Effector memory CD4-positive, alpha-beta T cell (primary cell): ENCODE data around the gene EPAS1.

Source experiments
- DNase-seq, 3 donors: peaks; one replicate each; pipeline ENCODE4 v3.0.0-alpha.2; 2020
- H3K27ac ChIP-seq: 2 replicates; pipeline ENCODE4 v1.7.0; 2013; ENCODE audit warnings: mild to moderate bottlenecking, low read length, moderate library complexity; ENCODE audit not compliant: insufficient read depth, poor library complexity, severe bottlenecking
- H3K27me3 ChIP-seq: replicated peaks from 2 replicates; pipeline ENCODE4 v1.7.0; 2013; ENCODE audit warnings: mild to moderate bottlenecking, low read length; ENCODE audit not compliant: insufficient read depth, control insufficient read depth, poor library complexity, severe bottlenecking
- H3K36me3 ChIP-seq: 2 replicates; pipeline ENCODE4 v1.7.0; 2013; ENCODE audit warnings: mild to moderate bottlenecking, low read length, moderate library complexity; ENCODE audit not compliant: control insufficient read depth, insufficient read depth
- H3K4me1 ChIP-seq: 2 replicates; pipeline ENCODE4 v1.7.0; 2013; ENCODE audit warnings: low read length, mild to moderate bottlenecking; ENCODE audit not compliant: control insufficient read depth, insufficient read depth, poor library complexity, severe bottlenecking
- H3K4me3 ChIP-seq: 2 replicates; pipeline ENCODE4 v1.7.0; 2013; ENCODE audit warnings: low read length, low read depth, mild to moderate bottlenecking; ENCODE audit not compliant: insufficient read depth, poor library complexity, severe bottlenecking
- H3K9me3 ChIP-seq: 2 replicates; pipeline ENCODE4 v1.7.0; 2013; ENCODE audit warnings: mild to moderate bottlenecking, low read length, moderate library complexity; ENCODE audit not compliant: control insufficient read depth

EPAS1 gene

GRCh38 chr2:46411985-46412384, 114.8 kb downstream of the EPAS1 start:
- Histone ChIP-seq H3K4me3 (no peak overlapping the region), H3K36me3 (no peaks in the 10 kb centered on the region), H3K9me3 (no peaks in the 10 kb centered on the region), H3K4me1 (no peaks in the 10 kb centered on the region), H3K27me3 (no peaks in the 10 kb centered on the region), H3K27ac (no peak overlapping the region)
- DNase-seq: no peak

- no peaks in the 10 kb centered on the region for H3K9me3 ChIP-seq
- H3K36me3 ChIP-seq: no peaks in the 10 kb centered on the region
- no peak for DNase-seq
Measured at GRCh38 chr2:46413111-46413510, 115.9 kb downstream of the EPAS1 start.

GRCh38 chr2:46413631-46414030, 116.4 kb downstream of the EPAS1 start:
- H3K36me3 ChIP-seq: no peaks in the 10 kb centered on the region
- DNase-seq: no peak

More at GRCh38 chr2:46413111-46413510, 115.9 kb downstream of the EPAS1 start:
- no peak overlapping the region for H3K27ac ChIP-seq
- no peaks in the 10 kb centered on the region for H3K27me3 ChIP-seq
- H3K4me1 ChIP-seq: no peaks in the 10 kb centered on the region
- no peak overlapping the region for H3K4me3 ChIP-seq

GRCh38 chr2:46414701-46415100, 117.5 kb downstream of the EPAS1 start:
- Histone ChIP-seq H3K36me3 (no peaks in the 10 kb centered on the region), H3K4me3 (no peak overlapping the region), H3K4me1 (no peaks in the 10 kb centered on the region), H3K27me3 (no peaks in the 10 kb centered on the region), H3K9me3 (no peaks in the 10 kb centered on the region), H3K27ac (no peak overlapping the region)
- no peak for DNase-seq

More at GRCh38 chr2:46413631-46414030, 116.4 kb downstream of the EPAS1 start:
- Histone ChIP-seq H3K4me3 (no peak overlapping the region), H3K27ac (no peak overlapping the region), H3K4me1 (no peaks in the 10 kb centered on the region), H3K9me3 (no peaks in the 10 kb centered on the region), H3K27me3 (no peaks in the 10 kb centered on the region)

GRCh38 chr2:46416280-46416679, 119.1 kb downstream of the EPAS1 start:
- no peaks in the 10 kb centered on the region for H3K9me3 ChIP-seq
- no peak for DNase-seq
- no peak overlapping the region for H3K4me3 ChIP-seq
- no peaks in the 10 kb centered on the region for H3K27me3 ChIP-seq
- no peaks in the 10 kb centered on the region for H3K36me3 ChIP-seq
- H3K27ac ChIP-seq: no peak overlapping the region
- no peaks in the 10 kb centered on the region for H3K4me1 ChIP-seq

- H3K36me3 ChIP-seq: no peaks in the 10 kb centered on the region
- no peaks in the 10 kb centered on the region for H3K9me3 ChIP-seq
- H3K27ac ChIP-seq: no peak overlapping the region
- no peaks in the 10 kb centered on the region for H3K4me1 ChIP-seq
- no peak overlapping the region for H3K4me3 ChIP-seq
- DNase-seq: no peak
- no peaks in the 10 kb centered on the region for H3K27me3 ChIP-seq
Measured at GRCh38 chr2:46416739-46417403, 119.7 kb downstream of the EPAS1 start.

GRCh38 chr2:46420945-46421344, 123.7 kb downstream of the EPAS1 start:
- H3K36me3 ChIP-seq: no peaks in the 10 kb centered on the region
- H3K4me3 ChIP-seq: no peak overlapping the region

GRCh38 chr2:46421361-46421760, 124.2 kb downstream of the EPAS1 start:
- Histone ChIP-seq H3K27me3 (no peaks in the 10 kb centered on the region), H3K27ac (no peak overlapping the region), H3K4me1 (no peaks in the 10 kb centered on the region), H3K4me3 (no peak overlapping the region), H3K36me3 (no peaks in the 10 kb centered on the region), H3K9me3 (no peaks in the 10 kb centered on the region)
- no peak for DNase-seq

More at GRCh38 chr2:46420945-46421344, 123.7 kb downstream of the EPAS1 start:
- Histone ChIP-seq H3K4me1 (no peaks in the 10 kb centered on the region), H3K27ac (no peak overlapping the region), H3K27me3 (no peaks in the 10 kb centered on the region), H3K9me3 (no peaks in the 10 kb centered on the region)
- no peak for DNase-seq

- no peak for DNase-seq
Measured at GRCh38 chr2:46422717-46423394, 125.6 kb downstream of the EPAS1 start.

GRCh38 chr2:46424937-46425336, 127.7 kb downstream of the EPAS1 start:
- Histone ChIP-seq H3K27ac (no peak overlapping the region), H3K27me3 (no peaks in the 10 kb centered on the region), H3K9me3 (no peaks in the 10 kb centered on the region), H3K4me3 (no peak overlapping the region), H3K36me3 (no peaks in the 10 kb centered on the region), H3K4me1 (no peaks in the 10 kb centered on the region)
- no peak for DNase-seq

More at GRCh38 chr2:46422717-46423394, 125.6 kb downstream of the EPAS1 start:
- Histone ChIP-seq H3K4me1 (no peaks in the 10 kb centered on the region), H3K27me3 (no peaks in the 10 kb centered on the region), H3K27ac (no peak overlapping the region), H3K9me3 (no peaks in the 10 kb centered on the region), H3K36me3 (no peaks in the 10 kb centered on the region), H3K4me3 (no peak overlapping the region)
